Tibial nerve (tissue), 4 donors: ENCODE data around the gene SLF2. TPM values are rescaled to one million over a fixed set of nuclear protein-coding genes. Genes with fewer than 3 reads are reported as not detected.
A peak's percentile ranks its signal among the peaks of the same experiment; 100 is the strongest.

ENCODE experiments used
- DNase-seq, 2 donors: peaks; one replicate each; pipeline ENCODE4 v3.0.0-alpha.2; 2019; ENCODE audit warnings: low spot score in 2 of 2
- H3K27ac ChIP-seq, 4 donors: fragments of 200-600 bp; sonication (generic) in 3 of 4; one replicate each; pipeline ENCODE4 v1.5.1; 2017 to 2019; ENCODE audit warnings: mild to moderate bottlenecking in 1 of 4
- H3K27me3 ChIP-seq, 2 donors: fragments of 200-600 bp; sonication (generic) in 1 of 2; one replicate each; pipeline versions ENCODE4 v1.5.1 to v1.6.0; 2017 to 2019
- H3K36me3 ChIP-seq, 3 donors: fragments of 200-600 bp; sonication (generic); one replicate each; pipeline ENCODE4 v1.5.1; 2018 to 2019
- H3K4me1 ChIP-seq, 4 donors: fragments of 200-600 bp; sonication (generic) in 3 of 4; one replicate each; pipeline ENCODE4 v1.5.1; 2017 to 2019
- H3K4me3 ChIP-seq, 4 donors: fragments of 200-600 bp; sonication (generic) in 3 of 4; one replicate each; pipeline ENCODE4 v1.5.1; 2017 to 2019; ENCODE audit warnings: mild to moderate bottlenecking in 1 of 4, moderate library complexity in 1 of 4
- H3K9me3 ChIP-seq, 4 donors: fragments of 200-600 bp; sonication (generic) in 3 of 4; one replicate each; pipeline ENCODE4 v1.5.1; 2017 to 2019
- CTCF ChIP-seq, 5 experiments: fragments of 200-600 bp in 3 of 5; fragments of 450-650 bp in 2 of 5; sonication (generic) in 3 of 5; IDR thresholded peaks; one replicate each; pipeline ENCODE4 v1.5.1; 2016 to 2019; ENCODE audit warnings: antibody characterized with exemption in 5 of 5, mild to moderate bottlenecking in 3 of 5, moderate library complexity in 2 of 5
- EP300 ChIP-seq, 2 donors: sonication (generic); formaldehyde crosslinking; IDR thresholded peaks; one replicate each; pipeline ENCODE4 v1.6.1; 2017; ENCODE audit warnings: antibody characterized with exemption in 2 of 2, mild to moderate bottlenecking in 1 of 2
- POLR2A ChIP-seq, 2 donors: fragments of 450-650 bp; IDR thresholded peaks; one replicate each; pipeline ENCODE4 v1.6.1; 2017; ENCODE audit warnings: antibody characterized with exemption in 2 of 2, mild to moderate bottlenecking in 2 of 2, moderate library complexity in 2 of 2
- WGBS, 2 donors: methylation state at CpG; one replicate each; pipeline ENCODE4 v1.1.5; 2018; 5-methylcytosine and 5-hydroxymethylcytosine counted together
- total RNA-seq, 4 donors: library from RNA; depleted of rRNA; stranded (reverse); fragments of >200 nt; gene quantifications; one replicate each; pipeline ENCODE4 v1.1.0, GENCODE V29; 2016

SLF2 gene
- total RNA-seq, 4 donors from 2014 or later, result 25.7 to 37.7 (median 29.7) TPM

- peak in 1 of 2 donors; percentile 33 for DNase-seq
- H3K4me1 ChIP-seq, result peaks cover 3 to 67% (median 25%) of the 10 kb centered on the region in 4 donors
- peaks cover 0 to 30% (median 0%) of the 10 kb centered on the region in 3 donors for H3K36me3 ChIP-seq
- peak in 1 of 2 donors; percentile 30 for TF ChIP-seq EP300 (IDR thresholded peaks at IDR 0.05)
- no peak for TF ChIP-seq CTCF (IDR thresholded peaks at IDR 0.05)
- peak overlapping the region; percentile 100 for H3K27ac ChIP-seq
- no peaks in the 10 kb centered on the region for H3K9me3 ChIP-seq
- H3K27me3 ChIP-seq, result no peaks in the 10 kb centered on the region
- WGBS, 2 donors, result 3% methylated on average over 10 to 17 of the region's 19 CpGs
- peak overlapping the region; percentile 54 to 98 (median 76) for H3K4me3 ChIP-seq
Observed at GRCh38 chr10:101000127-101000914, 87.6 kb downstream of the SLF2 start.

GRCh38 chr10:101000915-101001658 is 88.3 kb downstream of the SLF2 start:
- peak in 1 of 5 experiments; percentile 21 for TF ChIP-seq CTCF (IDR thresholded peaks at IDR 0.05)
- TF ChIP-seq POLR2A (IDR thresholded peaks at IDR 0.05), result peak; percentile 78 to 81
- TF ChIP-seq EP300 (IDR thresholded peaks at IDR 0.05), result peak; percentile 54 to 97
- Histone ChIP-seq H3K27ac (peak overlapping the region; percentile 100), H3K27me3 (no peaks in the 10 kb centered on the region), H3K4me3 (peak overlapping the region; percentile 54 to 98 (median 76)), H3K9me3 (no peaks in the 10 kb centered on the region), H3K4me1 (peaks cover 3 to 66% (median 25%) of the 10 kb centered on the region in 4 donors), H3K36me3 (peaks cover 0 to 38% (median 4%) of the 10 kb centered on the region in 3 donors)
- 21 to 23% methylated on average over 12 of the region's 12 CpGs for WGBS, 2 donors
- DNase-seq, result peak; percentile 86 to 93

GRCh38 chr10:101001659-101002035 is 88.9 kb downstream of the SLF2 start:
- H3K4me1 ChIP-seq, result peaks cover 3 to 66% (median 23%) of the 10 kb centered on the region in 4 donors
- H3K4me3 ChIP-seq, result peak overlapping the region in 2 of 4 donors; percentile 9 to 92
- peaks cover 0 to 43% (median 4%) of the 10 kb centered on the region in 3 donors for H3K36me3 ChIP-seq
- no peak for DNase-seq
- peak overlapping the region; percentile 78 to 100 (median 100) for H3K27ac ChIP-seq
- TF ChIP-seq EP300 (IDR thresholded peaks at IDR 0.05), result no peak
- no peak for TF ChIP-seq POLR2A (IDR thresholded peaks at IDR 0.05)
- TF ChIP-seq CTCF (IDR thresholded peaks at IDR 0.05), result no peak
- 43 to 49% methylated on average over 4 to 5 of the region's 5 CpGs for WGBS, 2 donors
- H3K27me3 ChIP-seq, result no peaks in the 10 kb centered on the region
- no peaks in the 10 kb centered on the region for H3K9me3 ChIP-seq

GRCh38 chr10:101002456-101002855 is 89.7 kb downstream of the SLF2 start:
- Histone ChIP-seq H3K4me3 (no peak overlapping the region), H3K27me3 (no peaks in the 10 kb centered on the region), H3K27ac (peak overlapping the region; percentile 78 to 100 (median 100)), H3K9me3 (no peaks in the 10 kb centered on the region), H3K36me3 (peaks cover 0 to 51% (median 4%) of the 10 kb centered on the region in 3 donors), H3K4me1 (peaks cover 3 to 66% (median 24%) of the 10 kb centered on the region in 4 donors)
- 86 to 100% methylated on average over 2 to 11 of the region's 11 CpGs for WGBS, 2 donors
- TF ChIP-seq EP300 (IDR thresholded peaks at IDR 0.05) (no peak), CTCF (IDR thresholded peaks at IDR 0.05) (no peak), POLR2A (IDR thresholded peaks at IDR 0.05) (no peak)
- DNase-seq, result no peak
